Tracheal epithelial cell (primary cell): ENCODE data around the gene PCGF3. TPM values are rescaled to one million over a fixed set of nuclear protein-coding genes. Genes with fewer than 3 reads are reported as not detected.

Experiments used
- total RNA-seq: library from RNA; depleted of rRNA; stranded (reverse); fragments of >200 nt; gene quantifications from 2 replicates; pipeline ENCODE4 v1.2.1, GENCODE V29; 2014

PCGF3 gene
- total RNA-seq, result 37.5 and 57.4 TPM in 2 replicates

GRCh38 chr4:705278-706082 lies at the start of gene PCGF3:
Gene PCGF3, plus strand, starts transcription at chr4:705832. Its CDS starts 27,849 bp downstream, at chr4:733681.

GRCh38 chr4:674172-675035 lies 31.2 kb upstream of the PCGF3 start, which contains the start of the genes ATP5ME and MYL5:
Gene ATP5ME, minus strand, starts transcription at chr4:674276. Its CDS starts 29 bp downstream, at chr4:674247.
Gene MYL5, plus strand, starts transcription at chr4:674542. Its CDS starts 3,485 bp downstream, at chr4:678027.

GRCh38 chr4:688854-689681 lies 16.6 kb upstream of the PCGF3 start, which contains the start of gene SLC49A3:
Gene SLC49A3, minus strand, starts transcription at chr4:689151. Its CDS starts 24 bp downstream, at chr4:689127.

Other genes starting within 250 kb of the PCGF3 start
- gene ZNF721, start 206.7 kb upstream of the PCGF3 start, total RNA-seq, result 19.3 and 21.5 TPM in 2 replicates
- 36.7 and 41.0 TPM in 2 replicates for gene PIGG, start 206.6 kb upstream of the PCGF3 start, total RNA-seq
- not detected in 2 replicates for gene TMEM271, start 129.5 kb upstream of the PCGF3 start, total RNA-seq
- 0.21 and 4.8 TPM in 2 replicates for gene PDE6B, start 80.3 kb upstream of the PCGF3 start, total RNA-seq
- 79.8 and 92.3 TPM in 2 replicates for gene ATP5ME, start 31.6 kb upstream of the PCGF3 start, total RNA-seq
- 2.3 and 4.8 TPM in 2 replicates for gene MYL5, start 31.3 kb upstream of the PCGF3 start, total RNA-seq
- 0.21 and 0.96 TPM in 2 replicates for gene SLC49A3, start 16.7 kb upstream of the PCGF3 start, total RNA-seq
- not detected in 2 replicates for gene CPLX1, start 120.3 kb downstream of the PCGF3 start, total RNA-seq
- gene GAK, start 226.5 kb downstream of the PCGF3 start, total RNA-seq, result 50.5 and 71.3 TPM in 2 replicates
- 3.8 and 7.0 TPM in 2 replicates for gene TMEM175, start 226.6 kb downstream of the PCGF3 start, total RNA-seq